Nucleus accumbens (tissue), 56 donors: ENCODE data around the gene SLC37A1.

ENCODE experiments used
- DNase-seq, 56 donors: peaks; one replicate each; lab custom pipeline; 2025; lab: John Stamatoyannopoulos, UW

Gene SLC37A1

DNA sequence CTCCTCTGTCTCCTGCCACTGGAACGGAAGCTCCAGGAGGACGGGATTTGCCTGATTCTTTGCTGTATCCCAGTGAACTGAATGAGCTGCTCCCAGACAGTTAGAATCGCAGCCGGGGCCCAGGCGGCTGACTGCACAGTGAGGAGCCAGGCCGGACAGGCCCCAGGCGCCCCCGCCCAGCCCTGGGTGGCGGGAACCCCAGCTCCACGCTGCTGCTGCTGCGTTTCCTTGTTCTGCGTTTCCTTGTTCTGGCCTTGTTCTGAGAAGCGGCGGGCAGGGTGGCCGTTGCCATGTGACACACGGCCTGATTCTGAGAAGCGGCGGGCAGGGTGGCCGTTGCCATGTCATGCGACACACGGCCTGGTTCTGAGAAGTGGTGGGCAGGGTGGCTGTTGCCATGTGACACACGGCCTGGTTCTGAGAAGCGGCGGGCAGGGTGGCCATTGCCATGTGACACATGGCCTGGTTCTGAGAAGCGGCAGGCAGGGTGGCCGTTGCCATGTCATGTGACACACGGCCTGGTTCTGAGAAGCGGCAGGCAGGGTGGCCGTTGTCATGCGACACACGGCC is 56.2 kb downstream of the SLC37A1 start:
- no peak for DNase-seq

DNA sequence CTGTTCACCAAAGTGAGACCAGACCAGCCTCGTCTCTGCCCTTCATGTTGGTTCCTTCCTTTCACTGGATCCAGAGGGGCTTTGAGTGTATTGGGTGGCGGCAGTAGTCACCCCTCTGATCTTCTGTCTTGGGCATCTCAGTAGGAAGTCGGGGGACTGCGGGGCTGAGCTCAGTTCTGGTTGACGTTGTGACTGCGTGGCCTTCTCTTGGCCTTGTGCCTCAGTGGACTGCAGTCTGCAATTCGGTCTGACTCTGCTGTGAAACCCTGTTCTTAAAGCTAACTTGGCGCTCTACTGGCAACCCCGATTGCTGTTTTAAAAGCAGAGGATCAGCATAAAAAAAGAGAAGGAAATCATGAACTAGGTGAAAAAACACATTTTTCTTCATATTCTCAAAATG is 56.7 kb downstream of the SLC37A1 start:
- no peak for DNase-seq

DNA sequence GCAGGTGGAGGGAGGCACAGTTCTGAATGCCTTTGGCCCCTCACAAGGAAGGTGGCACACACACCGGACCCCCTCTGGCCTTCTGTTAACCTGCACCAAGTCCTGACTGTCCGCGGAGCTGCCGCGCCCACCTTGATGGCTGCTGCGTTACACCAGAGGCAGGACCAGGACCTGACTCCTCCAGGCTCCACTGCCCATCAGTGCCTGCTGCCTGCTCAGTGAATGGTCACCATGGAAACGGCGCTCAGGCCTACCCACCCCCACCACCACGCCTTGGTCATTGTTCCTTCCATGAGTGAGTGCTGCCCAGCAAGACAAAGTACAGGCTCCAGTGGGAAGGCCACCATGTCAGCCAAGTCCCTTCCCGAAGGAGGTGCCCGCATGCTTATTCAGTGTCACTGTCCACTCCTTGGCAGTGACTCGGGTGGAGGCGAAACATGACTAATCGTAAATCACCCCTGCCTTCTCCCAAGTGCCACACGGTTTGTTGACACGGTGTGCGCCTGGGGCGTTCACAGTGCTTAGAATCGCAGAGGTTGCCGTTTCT is 57.3 kb downstream of the SLC37A1 start:
- peak in 14 of 56 donors; percentile 4 to 61 (median 16) for DNase-seq

DNA sequence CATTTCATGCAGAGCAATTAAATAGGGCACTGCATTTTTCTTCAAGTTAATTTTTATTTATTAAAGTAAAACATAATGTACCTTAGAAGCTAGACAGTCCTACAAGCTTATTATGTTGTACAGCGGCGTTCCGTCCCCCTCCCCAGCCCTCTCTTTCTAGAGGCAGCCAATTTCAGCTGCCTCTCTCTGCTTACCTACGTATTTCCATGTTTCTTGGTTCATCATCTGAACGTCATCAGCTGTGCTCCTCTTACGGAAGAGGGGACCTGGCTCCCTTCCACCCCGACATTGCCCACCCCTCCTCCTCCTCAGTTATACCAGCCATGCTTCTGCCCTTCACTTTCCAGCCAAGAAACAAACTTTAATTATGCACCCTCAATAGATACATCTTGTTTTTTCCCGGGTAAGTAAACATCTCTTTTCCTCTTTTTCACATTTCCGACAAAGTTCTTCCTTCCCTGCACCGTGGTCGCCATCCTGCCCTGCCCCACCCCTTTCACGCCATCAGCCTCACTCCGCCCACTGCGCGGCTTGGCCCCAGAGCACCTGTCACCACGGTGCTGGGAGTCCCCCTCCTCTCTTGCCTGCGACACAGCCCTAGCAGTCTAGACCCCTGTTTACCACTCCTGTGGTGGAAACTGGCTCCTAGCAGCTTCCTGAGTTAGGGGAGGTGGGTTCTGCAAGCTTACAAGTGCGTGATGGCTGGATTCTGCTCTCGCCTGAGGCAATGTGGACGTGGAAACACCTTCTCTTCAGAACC is 57.9 kb downstream of the SLC37A1 start:
- DNase-seq = no peak

DNA sequence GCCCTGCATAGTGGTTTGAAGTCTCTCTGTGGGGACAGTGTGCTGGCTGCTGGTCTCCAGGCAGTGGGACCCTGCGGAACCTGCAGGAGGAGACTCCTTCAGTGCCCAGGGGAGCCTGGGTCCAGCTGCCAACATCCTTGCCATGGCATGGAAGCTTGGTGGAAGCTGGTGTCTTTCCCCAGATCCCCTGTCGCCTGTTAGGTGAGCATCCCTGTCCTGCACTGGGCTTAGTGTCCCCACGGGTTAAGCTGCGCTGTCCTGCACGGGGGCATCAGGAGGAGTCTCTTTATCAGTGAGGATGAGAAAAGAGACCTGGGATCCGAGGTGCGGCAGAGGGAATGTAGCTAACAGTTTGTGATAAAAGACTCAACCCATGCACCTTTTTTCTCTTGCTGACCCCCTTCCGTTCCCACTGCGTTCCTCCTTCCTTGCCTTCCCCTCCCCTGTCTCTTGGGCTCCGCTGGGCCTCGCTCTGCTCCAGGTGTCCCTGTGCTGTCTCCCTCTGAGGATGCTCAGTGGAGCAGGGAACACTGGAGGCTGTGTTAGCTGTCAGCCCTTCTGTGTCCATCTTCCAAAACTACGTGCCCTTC is 59.3 kb downstream of the SLC37A1 start:
- DNase-seq = no peak

DNA sequence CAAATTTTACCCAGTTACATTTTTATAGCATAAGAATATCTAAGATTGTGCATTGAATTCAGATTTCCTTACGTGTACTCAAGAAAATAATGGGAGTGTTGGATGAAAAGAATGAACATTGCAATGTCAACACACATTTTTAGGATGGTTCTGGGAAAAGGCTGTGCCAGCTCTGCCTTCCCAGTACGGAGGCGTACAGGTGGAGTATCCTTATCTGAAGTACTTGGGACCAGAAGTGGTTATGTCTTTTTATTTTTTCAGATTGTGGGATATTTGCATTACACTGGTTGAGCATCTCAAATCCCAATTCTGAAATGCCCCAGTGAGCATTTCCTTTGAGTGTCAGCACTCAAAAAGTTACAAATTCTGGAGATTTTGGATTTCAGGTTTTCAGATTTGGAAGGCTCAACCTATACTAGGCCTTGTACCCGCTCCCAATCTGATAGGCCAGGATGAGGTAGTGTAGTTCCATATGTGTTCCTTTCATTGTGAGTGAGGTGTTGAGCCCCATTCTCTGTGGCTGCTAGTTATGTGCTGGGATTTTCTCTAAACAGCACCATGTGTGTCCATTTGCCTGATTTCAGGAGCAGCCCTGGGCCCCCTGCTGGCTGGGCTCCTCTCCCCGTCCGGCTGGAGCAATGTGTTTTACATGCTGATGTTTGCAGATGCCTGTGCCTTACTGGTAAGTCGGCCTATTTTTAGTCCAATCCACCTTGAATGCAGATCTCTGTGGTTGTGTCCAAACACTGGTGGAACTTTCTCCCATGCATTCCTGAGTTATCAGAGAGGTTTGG is 60.8 kb downstream of the SLC37A1 start:
- DNase-seq = no peak

DNA sequence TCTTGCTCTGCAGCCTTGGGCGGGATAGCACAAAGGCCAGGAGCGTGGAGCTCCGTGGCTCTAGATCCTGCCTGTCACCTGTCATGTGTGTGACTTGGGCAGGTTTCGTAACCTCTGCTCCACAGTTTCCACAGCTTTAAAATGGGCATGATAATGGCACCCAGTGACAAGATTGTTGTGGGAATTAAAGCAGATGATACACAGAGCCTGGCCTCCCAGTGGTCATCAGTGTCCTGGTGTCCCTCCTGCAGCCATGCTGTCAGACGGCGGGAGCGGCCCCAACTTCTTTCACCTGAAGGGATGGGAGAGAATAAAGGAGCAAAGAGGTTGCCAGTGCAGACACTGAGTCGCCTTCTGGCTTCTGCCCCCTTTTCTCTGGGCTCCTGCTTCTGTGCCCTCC is 61.5 kb downstream of the SLC37A1 start:
- no peak for DNase-seq

DNA sequence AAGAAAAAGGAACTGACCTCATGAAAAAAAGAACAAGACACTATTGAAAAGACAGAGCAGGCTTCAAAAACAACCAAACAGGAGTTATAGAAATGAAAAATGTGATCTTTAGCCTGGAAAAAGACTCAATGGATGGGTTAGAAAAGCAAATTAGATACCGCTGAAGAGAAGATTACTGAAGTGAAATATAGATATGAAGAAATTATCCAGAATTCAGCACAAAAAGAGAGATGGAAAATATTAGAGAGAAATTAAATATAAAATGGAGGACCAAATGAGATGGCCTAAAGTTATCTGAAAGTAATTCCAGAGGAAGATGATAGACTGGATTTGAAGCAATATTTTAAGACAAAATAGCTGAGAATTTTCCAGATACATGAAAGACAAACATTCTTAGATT is 63.0 kb downstream of the SLC37A1 start:
- no peak for DNase-seq

DNA sequence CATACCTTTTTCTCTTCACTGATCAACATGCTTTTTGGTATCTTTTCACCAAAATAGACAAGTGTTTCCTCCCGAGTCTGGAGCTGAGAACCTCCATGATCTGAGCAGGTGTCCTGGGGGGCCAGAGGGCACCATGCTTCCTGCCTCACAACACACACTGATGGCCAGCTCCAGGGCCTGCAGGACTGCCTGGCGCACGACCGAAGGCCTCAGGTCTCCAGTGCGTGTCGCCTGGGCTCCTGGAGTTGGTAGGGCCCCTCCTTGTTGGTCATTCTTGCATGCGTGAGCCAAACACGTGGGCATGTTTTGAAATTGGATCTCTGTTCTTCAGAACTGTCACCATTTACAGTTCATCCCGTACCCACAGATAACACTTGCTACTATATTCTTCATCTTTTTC is 64.4 kb downstream of the SLC37A1 start:
- no peak for DNase-seq

DNA sequence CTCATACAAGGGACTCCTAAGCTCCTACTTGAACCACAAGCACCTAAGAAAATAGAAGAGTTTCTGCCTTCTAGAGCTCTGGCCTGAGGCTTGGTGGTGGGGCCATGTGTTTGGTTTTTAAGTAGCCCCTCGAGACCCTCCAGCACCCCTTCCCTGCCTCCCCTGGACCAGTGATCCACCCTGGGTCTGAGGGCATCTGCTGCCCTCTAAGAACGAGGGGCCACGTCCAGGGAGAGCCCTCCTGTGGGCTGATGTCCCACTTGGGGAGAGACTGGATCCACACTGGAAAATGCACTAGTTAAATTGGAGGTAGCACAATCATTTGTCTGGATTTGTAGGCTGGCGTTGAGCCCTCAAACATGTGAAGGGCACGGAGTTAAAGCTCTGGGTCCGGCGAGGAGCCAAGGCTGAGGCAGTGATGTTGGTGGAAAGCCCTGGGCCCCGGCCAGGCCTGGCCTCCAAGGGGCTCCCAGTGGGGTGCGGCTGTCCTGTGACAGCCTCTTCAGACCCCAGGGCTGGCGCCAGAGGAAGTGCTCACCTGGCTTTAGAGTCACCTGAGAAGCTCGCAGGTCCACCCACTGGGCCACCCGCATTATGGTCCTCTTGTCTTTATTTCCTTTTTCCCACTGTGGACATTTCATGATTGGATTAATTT is 65.2 kb downstream of the SLC37A1 start:
- no peak for DNase-seq

DNA sequence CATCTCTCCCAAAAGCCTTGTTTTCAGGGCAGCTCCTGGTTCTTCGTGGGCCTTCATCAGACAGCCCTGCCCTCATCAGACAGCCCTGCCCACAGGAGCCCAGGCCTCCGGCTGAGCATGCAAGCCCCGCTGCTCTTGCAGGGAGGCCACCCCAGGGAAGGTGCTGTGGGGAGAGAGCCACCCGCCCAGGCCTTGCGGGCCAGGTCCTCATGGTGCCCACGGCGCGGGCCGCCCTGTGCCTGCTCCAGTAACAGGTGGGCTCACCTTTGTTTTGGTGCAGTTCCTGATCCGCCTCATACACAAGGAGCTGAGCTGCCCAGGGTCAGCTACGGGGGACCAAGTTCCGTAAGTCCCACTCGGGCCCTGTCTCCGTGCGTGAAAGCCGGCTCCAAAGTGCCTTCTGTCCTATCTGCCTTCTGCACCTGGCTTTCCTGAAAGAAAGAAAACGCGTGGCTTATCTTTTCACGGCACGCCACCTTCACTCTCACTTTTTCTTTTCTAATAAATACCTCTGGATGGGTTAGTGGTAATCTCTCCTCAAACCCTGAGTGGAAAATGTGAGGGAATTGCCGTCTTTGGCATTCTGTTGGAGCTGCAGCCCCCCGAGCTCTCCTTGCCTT is 65.9 kb downstream of the SLC37A1 start:
- DNase-seq = no peak

DNA sequence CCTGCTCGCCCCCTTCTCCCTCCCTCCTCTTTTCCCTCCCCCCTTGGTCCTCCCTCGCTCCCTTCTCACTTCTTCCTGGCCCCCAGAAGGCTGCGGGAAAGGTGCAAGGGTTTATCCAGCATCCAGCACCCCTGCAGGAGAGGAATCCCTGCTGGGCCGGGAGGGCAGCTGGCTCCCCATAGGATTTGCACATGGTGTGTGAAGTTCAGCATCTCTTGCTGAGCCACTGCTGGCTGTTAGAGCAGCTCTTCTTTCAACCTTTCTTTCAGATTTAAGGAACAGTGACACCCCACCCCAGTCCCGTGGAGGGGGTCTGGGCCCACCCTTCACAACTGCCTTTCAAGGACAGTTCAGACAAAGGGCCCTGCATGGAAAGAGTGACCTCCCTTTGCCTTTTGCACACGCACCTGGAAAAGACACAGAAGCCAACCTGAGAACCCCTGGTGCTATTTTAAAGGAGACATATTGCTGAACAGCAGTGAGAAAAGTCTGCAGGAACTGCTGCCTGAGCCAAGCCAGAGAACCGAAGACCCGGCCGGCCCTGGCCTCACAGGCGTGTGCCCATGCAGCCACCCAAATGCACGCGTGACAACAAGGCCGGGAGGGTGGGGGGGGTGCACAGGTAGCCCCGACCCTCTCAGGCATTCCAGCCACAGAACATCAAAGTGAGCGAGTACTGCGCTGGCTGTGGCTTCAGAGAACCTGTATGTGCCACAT is 66.6 kb downstream of the SLC37A1 start:
- no peak for DNase-seq

DNA sequence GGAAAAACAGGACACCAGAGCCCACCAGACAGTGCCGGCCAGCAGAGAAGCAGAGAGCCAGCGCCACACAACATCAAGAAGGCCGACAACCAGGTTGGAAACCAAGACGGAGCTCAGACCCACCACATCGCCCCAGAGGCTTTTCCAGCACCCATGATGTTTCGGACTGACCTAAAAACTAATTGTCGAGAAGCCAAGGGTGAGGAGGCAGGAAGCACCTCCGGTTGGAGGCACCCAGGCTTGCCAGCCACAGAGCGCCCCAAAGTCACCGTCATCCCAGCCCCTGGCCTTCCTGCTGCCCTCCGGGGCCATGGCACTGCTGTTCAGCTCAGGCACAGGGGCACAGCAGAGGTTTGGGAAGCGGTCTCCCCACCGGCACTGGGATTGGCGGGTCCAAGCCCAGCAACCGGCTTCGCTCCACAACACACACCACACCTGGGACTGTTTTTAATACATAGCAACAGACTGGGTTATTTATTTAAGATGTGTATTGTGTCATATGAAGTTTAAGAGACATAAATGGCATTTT is 67.2 kb downstream of the SLC37A1 start:
- no peak for DNase-seq

DNA sequence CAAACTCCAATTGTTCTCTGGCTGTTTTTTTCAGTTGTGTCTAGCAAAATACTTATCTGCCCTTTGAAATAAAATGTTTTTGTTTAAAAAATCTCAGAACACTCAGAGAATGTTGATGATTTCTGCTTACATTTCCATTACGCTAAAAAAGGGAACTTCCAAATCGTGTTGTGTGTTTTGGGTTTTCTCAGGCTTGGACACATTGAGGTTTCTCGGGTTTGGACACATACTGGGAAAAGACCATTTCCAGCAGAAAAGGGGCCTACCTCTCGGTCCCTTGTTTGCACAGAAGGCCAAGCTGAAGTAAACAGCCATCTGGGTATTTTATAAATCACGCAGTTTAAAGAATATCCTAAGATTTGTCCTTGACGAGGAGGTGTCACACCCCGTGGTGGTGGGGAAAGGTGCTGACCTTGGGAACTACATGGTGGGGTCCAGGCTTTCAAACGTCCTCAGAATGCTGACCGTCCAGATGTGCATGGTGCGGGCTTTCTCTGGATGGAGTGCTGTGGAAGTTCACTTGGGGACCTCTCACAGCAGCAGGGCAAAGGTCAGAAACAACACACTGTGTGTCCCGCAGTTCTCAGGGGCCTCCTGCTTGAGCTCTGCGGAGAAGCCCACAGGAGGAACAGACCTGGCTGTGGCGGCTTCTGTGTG is 67.8 kb downstream of the SLC37A1 start:
- no peak for DNase-seq

DNA sequence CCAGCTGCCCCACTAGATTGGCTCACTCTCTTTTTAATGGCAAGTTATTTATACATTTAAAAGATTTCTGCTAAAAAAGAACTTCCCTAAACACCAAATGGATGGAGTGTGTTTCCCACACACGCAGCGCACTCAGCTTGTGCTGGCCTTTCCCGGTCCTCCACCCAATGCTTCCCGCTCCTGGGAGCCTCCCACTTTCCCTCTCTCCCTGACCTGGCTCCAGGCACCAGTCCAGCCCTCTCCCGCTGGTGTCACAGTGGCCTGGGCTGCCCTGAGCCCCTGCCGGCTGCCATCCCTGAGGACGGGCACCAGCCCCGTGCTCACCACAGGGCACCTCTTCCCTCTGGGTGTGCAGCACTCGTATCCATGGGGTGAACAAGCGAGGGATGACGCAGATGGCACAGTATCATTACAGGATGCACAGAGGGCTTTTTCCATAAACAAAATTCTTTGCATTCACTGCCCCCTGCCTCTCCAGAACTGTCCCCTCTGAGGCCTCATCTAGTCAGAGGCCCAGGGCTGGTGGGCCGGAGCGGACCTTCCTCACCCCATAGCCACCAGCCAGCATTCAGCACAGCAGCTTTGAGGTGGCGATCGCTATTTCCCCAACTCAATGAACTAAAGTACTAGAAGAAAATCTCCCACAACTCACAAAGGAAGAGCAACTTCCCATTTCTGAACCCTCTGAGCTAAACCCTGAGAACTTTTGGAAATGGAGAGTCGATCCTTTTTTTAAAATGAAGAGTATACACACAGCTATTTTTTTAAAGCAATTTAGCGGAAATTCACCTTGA is 68.5 kb downstream of the SLC37A1 start:
- no peak for DNase-seq

DNA sequence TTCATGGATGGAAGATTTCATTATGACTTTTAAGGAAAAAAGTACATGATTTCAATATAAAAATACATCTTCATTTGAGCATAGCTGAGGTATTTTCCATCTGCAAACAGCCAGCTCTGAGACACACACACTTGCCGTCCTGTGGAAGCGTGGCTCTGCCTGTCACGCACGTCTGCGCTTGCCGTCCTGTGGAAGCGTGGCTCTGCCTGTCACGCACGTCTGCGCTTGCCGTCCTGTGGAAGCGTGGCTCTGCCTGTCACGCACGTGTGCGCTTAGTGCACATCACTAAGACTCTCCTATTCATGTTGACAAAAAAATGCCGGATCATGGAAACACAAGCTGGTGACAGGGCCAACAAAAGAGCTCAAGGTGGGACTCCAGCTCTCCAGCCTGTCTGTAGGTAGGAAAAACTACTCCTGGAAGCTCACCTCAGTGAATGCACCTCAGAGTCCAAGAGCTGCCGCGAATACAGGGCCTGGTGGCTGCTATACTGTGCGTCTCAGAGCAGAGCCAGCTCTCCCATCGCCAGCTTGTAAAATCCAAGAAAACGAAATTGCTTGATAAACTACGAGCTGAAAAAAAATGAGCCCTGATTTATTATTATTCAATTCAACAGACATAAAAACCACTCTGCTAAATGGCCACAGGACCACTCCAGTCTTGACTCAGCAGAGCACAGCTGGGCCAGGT is 69.3 kb downstream of the SLC37A1 start:
- DNase-seq = no peak
